NCI-H2171 treated with DMSO at 0.1 percent for 48 hours (cell line): ENCODE results near the gene CHST12.

ENCODE experiments used
- DNase-seq: peaks from one replicate; lab custom pipeline; 2025; lab: John Stamatoyannopoulos, UW

Gene CHST12

DNA sequence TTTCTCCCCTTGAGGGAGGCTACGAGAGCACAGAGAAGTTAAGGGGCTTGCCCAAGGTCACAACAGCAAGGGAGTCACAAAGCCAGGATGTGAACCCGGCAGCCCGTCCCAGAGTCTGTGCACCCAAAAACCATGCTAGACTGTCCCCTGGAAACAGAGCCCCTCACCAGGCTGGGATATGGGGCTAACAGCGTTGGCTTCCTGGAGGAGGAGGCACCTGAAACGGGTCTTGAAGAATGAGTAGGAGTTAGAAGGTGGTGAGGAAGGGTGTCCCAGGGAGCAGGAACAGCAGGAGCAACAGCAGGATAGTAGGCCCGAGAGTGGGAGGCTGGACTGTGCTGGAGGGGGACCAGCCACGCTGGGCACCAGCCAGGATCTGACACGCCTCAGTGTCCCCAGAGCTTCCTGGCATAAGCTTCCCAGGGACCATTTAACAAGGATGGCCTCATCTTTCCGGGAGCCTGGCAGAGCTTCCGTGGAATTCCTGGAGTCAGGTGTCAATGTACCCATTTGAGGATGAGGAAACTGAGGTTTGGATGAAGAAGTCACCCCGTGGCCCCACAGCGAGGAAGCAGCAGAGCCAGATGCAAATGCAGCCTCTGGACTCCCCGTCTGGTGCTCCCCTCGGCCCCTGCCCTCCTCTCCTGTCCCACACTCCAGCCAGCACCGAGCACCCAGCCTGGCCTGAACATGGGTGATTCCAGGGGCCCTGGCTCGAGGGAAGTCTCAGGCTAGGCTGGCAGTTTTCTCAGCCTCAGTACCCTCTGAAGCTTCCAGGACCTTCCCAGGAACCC is 76.1 kb downstream of the CHST12 start:
- DNase-seq: no peak

DNA sequence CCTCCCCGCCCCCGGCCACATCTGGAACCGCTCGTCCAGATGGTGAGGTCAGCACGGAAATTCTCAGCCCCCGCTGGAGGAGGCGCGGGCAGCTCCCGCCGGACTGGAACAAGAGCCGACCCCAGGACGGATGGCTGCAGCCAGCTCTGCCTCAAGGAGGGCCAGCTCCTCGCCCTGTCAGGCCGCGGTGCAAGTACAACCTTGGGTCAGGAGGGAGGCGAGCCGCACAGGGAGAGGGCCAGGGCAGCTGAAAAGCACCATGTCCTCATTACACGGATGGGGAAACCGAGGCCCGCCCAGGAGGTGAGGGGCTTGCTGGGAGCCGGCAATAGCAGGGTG is 76.6 kb downstream of the CHST12 start:
- DNase-seq: no peak

GRCh38 chr7:2481195-2481594 is 77.8 kb downstream of the CHST12 start:
- DNase-seq: no peak

- no peak for DNase-seq
Observed at GRCh38 chr7:2482725-2483451, 79.5 kb downstream of the CHST12 start.

DNA sequence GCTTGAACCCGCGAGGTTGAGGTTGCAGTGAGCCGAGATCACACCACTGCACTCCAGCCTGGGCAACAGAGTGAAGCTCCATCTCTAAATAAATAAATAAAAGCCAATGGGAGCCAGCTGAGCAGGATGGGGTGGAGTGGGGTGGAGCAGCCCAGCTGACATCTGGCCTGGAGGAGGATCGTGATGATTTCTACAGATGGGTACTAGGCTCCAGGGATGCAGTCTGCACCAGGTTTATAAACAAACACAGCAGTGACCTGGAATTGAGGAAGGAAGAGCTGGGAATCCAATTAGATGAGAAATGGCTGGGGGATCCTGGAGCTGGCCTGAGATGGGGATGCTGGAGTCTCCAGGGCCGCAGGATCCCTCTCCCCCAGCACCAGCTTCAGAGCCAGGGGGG is 80.1 kb downstream of the CHST12 start:
- DNase-seq: peak; percentile 95

GRCh38 chr7:2484868-2485267 is 81.5 kb downstream of the CHST12 start:
- DNase-seq: no peak

DNA sequence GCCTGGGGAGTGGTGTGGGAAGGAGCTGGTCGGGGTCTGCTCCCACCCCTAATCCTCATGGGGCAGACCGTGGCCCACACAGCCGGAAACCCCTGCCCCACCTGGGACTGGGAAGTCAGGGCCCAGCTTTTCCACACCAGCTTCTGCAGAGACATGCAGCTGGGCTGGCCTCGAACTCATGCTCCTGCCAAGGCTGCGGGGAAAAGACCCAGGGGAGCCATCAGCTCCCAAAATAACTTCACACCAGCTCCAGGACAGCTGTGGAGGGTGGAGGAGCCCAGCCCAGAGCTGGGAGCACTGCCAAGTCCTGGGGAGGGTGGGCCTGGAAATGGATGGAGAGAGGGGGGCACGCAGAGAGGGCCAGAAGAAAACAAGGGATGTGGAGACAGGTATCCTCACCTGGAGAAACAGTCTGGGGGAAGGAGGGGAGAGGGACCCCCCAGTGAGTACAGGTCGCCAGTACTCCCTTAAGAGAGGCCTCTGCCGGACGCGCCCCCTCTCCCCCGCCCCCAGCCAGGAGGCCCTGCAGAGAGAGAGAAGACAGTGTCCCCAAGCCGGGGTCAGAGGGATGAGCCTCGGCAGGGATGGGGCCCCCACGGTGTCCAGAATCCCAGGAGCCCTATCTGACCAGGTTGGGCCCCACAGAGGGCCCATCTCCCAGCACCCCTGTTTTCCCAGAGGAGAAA is 84.3 kb downstream of the CHST12 start:
- peak; percentile 59 for DNase-seq

DNA sequence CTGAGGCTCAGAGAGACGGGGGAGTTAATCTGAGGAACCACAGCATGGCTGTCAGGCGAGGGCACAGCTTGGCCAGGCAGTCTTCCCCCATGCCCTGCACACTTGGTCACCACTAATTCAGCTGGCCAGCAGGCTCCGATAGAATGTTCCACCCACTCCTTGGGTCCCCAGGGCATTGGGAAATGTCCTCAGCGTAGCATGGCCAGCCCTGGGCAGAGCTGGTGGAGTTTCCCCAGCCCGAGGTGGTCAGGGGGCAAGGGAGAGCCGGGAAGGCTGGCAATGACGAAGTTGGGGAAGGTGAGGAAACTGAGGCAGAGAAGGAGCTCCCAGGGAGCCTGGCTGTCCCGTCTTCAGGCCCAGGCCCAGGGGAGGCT is 84.8 kb downstream of the CHST12 start:
- no peak for DNase-seq

DNA sequence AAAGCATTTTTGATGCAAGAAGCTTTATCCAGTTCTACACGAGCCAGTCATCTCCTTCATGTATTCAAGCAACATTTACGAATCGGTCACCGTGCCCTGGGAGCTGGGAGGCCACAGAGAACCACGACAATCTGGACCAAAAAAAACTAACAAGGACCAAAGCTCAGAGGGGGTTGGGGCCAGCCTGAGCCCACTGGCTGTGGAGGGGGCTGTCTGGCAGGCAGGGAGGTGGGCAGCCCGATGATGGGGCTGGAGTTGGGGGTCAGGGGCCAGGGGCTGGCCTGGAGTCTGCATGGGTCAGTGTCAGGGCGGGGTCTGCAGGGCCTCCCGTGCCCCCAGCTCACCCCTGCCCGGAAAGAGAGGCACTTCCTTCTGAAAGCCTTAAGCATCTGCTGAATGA is 85.3 kb downstream of the CHST12 start:
- no peak for DNase-seq

DNA sequence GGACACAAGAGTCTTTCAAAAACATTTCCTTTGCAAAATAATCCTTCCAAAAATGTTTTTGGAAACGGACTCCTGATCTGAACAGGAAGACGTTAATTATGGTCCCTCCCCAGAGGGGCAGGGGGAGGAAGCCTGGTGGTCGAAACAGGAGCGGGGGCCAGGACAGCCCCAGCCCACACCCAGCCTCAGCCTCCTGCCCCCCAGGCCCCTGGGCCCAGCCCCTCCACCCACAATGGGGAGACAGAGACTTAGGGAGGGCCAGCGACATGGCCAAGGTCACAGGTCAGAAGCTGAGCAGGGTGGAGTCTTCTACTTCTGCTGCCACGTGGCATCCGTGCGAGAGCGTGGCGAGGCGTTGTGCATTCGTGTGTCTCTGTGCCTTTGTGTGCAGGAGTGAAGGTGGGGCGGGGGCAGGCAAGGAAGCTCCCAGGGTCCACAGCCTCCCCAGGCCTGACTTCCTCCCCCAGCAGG is 86.8 kb downstream of the CHST12 start:
- DNase-seq: no peak

DNA sequence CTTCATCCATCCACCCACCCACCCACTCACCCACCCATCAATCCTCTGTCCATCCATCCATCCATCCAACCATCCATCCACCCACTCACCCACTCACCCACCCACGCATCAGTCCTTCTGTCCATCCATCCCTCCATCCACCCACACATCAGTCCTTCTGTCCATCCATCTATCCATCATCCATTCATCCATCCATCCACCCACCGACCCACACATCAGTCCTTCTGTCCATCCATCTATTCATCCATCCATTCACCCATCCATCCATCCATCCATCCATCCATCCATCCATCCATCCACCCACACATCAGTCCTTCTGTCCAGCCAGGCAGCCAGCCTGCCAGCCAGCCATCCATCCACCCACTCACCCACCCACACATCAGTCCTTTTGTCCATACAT is 88.6 kb downstream of the CHST12 start:
- DNase-seq: no peak

DNA sequence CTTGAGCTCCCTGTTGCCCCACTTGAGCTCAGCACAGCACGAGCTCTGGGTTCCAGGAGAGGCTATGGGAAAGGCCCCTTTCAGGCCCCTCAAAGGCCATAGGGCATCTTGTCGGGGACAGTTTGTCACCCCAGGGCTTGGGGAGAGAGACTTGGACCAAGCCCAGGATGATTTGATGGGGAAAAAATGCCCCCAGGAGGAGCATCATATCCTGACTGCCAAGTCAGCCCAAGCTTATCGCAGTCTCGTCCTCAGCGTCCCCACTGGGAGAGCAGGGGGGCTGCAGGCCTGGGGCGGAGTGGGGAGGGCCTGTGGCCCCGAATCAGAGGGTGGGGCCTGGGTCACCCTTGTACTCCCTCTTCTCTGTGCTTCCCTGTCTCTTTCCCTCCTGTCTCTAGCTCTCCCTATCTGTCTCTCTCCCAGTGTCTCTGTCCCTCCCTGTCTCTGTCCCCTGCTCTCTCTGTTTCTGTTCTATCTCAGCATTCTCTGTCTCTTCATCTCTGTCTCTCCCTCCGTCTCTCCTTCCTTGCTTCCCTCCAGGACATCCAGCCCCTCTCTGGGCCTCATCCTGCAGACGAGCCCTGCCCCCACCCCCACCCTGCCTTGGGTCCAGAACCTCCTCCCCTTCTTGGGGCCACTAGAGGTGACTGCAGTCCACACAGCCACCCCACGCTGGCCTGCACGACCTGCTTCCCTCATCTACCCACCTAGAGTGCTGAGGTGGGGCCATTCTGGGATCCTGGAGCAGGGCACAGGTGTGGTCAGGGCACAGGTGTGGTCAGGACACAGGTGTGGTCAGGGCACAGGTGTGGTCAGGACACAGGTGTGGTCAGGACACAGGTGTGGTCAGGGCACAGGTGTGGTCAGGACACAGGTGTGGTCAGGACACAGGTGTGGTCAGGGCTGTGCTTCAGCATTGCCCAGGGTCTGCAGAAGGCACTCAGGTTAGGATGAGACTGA is 90.1 kb downstream of the CHST12 start:
- no peak for DNase-seq

DNA sequence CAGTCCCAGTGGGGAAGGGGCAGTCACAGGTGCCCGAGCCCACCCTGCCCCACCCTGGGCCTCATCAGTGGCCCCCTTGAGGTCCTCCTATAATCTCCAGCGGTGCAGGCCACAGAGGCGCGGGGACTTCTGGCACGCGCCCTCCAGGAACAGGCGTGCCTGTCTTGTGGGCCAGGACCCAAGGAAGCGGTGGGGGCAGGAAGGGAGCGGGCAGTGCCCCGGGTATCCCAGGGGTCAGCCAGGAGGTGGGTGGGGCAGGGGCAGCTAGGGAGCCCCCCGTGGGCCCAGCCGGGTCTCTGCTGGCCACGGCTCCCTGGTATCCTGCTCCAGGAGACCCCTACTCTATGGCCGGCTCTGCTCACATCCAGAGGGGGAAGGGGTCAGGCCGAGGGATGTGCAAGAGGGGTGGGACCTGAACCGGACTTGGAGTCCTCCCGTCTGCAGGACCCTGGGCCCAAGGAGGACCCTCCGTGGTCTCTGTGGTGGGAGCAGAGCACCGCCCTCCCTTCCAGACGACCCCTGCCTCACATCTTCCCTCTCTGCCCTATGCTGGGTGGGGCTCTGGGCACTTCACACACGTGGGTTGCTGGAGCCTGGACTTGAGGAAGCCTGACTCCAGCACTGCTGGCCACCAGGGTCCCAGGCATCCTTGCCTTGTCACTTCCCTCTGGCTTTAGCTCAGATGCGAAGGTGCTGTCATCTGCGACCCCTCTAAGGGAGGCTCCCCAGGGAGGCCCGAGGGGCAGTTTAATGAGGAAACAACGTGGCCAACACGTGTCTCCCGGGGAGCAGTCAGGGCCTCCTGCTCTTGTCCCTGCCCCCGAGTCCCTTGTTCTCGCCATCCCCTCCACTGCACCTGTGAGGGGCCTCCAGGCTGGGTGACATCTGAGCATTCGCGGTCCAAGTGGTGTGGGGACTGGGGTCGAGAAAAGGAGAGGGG is 91.0 kb downstream of the CHST12 start:
- no peak for DNase-seq

DNA sequence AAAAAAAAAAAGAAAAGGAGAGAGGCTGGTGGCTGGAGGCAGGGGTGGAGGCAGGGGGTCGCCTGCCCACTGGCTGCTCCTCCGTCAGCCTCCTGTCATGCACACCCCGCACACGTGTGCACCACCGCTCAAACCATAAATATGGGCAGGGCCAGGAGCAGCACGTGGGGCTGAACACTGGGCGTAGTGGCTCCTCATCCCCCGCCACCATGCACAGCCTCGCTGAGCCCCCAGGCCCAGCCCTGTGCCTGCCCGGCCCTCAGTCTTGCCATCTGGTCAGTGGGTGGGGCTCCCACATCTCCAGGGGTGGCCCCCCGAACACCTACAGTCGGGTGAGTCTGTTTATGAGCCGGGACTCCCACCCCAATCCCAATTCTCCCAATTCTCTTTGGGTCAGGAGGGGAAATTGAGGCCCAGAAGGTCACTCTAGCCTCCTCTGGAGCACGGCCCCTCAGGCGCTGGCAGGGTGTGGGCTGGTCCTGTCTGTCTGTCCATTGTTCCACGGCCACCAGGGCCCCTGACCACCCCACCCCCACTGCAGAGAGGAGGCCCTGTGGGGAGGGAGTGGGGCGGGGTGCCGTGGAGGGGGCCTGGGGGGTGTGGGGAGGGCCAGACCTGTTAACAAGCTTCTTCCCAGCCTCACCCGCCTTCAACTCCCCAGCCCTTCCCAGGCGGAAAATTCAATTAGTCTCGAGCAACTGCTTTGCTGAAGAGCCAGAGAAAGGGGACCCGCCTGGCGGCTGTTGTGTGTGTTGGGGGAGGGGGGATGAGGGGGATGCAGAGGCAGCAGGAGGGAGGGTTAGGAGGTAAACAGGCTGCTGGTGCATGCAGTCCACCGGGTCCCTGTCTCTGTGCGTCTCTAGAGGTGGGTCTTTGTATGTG is 92.2 kb downstream of the CHST12 start:
- peak; percentile 94 for DNase-seq

- no peak for DNase-seq
Observed at GRCh38 chr7:2496375-2496774, 93.0 kb downstream of the CHST12 start.

DNA sequence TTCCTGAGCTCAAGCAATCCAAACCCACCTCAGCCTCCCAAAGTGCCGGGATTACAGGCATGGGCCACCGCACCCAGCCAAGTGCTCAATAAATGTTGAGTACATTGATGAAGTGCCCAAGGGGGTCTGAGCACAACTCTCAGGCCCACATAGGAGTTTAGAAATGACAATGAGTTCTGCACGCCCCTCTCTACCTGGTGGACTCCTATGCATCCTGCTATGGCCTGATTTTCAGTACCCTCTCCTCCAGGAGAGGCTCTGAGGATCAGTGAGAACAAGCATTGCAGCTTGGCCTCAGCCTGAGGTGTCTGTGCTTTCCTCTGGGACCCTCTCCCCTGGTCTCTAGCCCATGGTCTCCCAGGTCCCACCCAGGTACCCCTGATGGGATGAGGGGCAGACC is 93.7 kb downstream of the CHST12 start:
- DNase-seq: no peak

DNA sequence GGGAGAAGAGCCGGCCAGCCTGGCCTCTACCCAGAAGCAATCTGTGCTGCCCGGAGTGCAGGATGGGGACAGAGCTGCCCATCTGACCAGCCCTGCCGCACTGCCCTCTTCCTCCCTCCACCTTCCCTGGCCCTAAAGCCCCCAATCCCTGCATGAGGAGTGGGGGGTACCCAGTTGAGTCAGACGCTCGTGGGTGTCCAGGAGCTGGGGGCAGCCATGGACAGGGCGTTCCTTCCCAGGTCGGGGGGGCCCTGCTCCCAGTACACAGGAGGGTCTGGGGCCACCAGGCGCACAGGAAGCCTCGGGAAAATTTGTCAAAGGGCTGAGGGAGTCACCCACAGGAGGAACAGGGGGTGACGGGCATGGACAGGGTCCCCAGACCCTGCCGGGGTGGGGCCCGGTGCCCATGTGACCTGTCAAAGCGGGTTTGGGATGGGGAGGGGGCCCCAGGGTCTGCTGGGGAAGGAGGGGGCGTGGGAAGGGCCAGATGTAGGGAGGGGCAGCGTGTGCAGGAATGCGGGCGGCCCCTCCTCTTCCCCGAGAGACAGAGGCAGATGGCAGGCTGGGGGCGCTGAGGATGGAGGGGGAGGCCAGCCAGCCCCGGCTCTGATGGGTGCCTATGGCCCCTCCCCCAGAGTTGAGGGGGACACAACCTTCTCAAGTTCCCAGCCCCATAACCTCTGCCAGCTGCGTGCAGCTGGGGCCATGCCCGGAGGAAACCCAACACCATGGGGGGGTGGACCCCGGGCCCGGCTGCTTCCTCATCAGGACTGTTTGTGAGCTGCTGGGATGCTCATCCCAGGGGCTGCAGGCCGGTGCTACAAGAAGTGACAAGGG is 94.3 kb downstream of the CHST12 start:
- peak; percentile 81 for DNase-seq
